H9 (cell line): Measurements from ENCODE around the gene CUBN. TPM values are rescaled to one million over a fixed set of nuclear protein-coding genes. Genes with fewer than 3 reads are reported as not detected.
A peak's percentile ranks its signal among the peaks of the same experiment; 100 is the strongest.

Source experiments
- DNase-seq: peaks from one replicate; pipeline ENCODE4 v3.0.0-alpha.2; 2017
- H2AFZ ChIP-seq: one replicate; pipeline ENCODE4 v1.6.1; 2013; ENCODE audit warnings: mild to moderate bottlenecking, low read length, control low read depth, moderate library complexity
- H2AK5ac ChIP-seq: 2 replicates; pipeline ENCODE4 v1.6.1; 2013; ENCODE audit warnings: low read length, control low read depth, mixed read lengths; ENCODE audit not compliant: insufficient read length
- H2BK120ac ChIP-seq: one replicate; pipeline ENCODE4 v1.6.1; 2013; ENCODE audit warnings: low read depth, mild to moderate bottlenecking, low read length, control low read depth, inconsistent platforms; ENCODE audit not compliant: poor library complexity, severe bottlenecking
- H2BK12ac ChIP-seq: 2 replicates; pipeline ENCODE4 v1.6.1; 2013; ENCODE audit warnings: low read length, control low read depth, mixed read lengths, low read depth; ENCODE audit not compliant: insufficient read length
- H2BK15ac ChIP-seq: 2 replicates; pipeline ENCODE4 v1.6.1; 2013; ENCODE audit warnings: low read depth, low read length, control low read depth
- H2BK20ac ChIP-seq: one replicate; pipeline ENCODE4 v1.6.1; 2013; ENCODE audit warnings: low read depth, mild to moderate bottlenecking, low read length, control low read depth, inconsistent platforms; ENCODE audit not compliant: poor library complexity, severe bottlenecking
- H2BK5ac ChIP-seq: 2 replicates; pipeline ENCODE4 v1.6.1; 2013; ENCODE audit warnings: low read length, control low read depth, mixed read lengths; ENCODE audit not compliant: insufficient read length
- H3K14ac ChIP-seq: 2 replicates; pipeline ENCODE4 v1.6.1; 2013; ENCODE audit warnings: low read length, control low read depth; ENCODE audit not compliant: insufficient read depth
- H3K18ac ChIP-seq: 2 replicates; pipeline ENCODE4 v1.6.1; 2013; ENCODE audit warnings: low read depth, mild to moderate bottlenecking, mixed read lengths, low read length, control low read depth; ENCODE audit not compliant: insufficient read length
- H3K23ac ChIP-seq: 2 replicates; pipeline ENCODE4 v1.6.1; 2013; ENCODE audit warnings: low read length, control low read depth, mixed read lengths, low read depth; ENCODE audit not compliant: insufficient read length
- H3K23me2 ChIP-seq: 2 replicates; pipeline ENCODE4 v1.6.1; 2013; ENCODE audit warnings: low read depth, mild to moderate bottlenecking, mixed read lengths, low read length, control low read depth; ENCODE audit not compliant: insufficient read length, poor library complexity, severe bottlenecking
- H3K27ac ChIP-seq: 2 replicates; pipeline ENCODE4 v1.5.1; 2013; ENCODE audit warnings: low read length, control low read depth, mixed read lengths, low read depth; ENCODE audit not compliant: insufficient read length
- H3K27me3 ChIP-seq: 2 replicates; pipeline ENCODE4 v1.6.1; 2013; ENCODE audit warnings: low read length, control low read depth, inconsistent platforms; ENCODE audit not compliant: insufficient read depth
- H3K4ac ChIP-seq: 2 replicates; pipeline ENCODE4 v1.6.1; 2013; ENCODE audit warnings: low read depth, mild to moderate bottlenecking, control low read depth, inconsistent platforms, low read length, moderate library complexity
- H3K4me1 ChIP-seq: 2 replicates; pipeline ENCODE4 v1.6.1; 2013; ENCODE audit warnings: low read length, control low read depth, inconsistent platforms; ENCODE audit not compliant: insufficient read depth
- H3K4me2 ChIP-seq: 2 replicates; pipeline ENCODE4 v1.6.1; 2013; ENCODE audit warnings: low read length, control low read depth, mixed read lengths; ENCODE audit not compliant: insufficient read length, insufficient read depth
- H3K56ac ChIP-seq: 2 replicates; pipeline ENCODE4 v1.6.1; 2013; ENCODE audit warnings: low read depth, mild to moderate bottlenecking, mixed read lengths, low read length, control low read depth; ENCODE audit not compliant: insufficient read length
- H3K79me1 ChIP-seq: 2 replicates; pipeline ENCODE4 v1.6.1; 2013; ENCODE audit warnings: low read depth, mild to moderate bottlenecking, moderate library complexity, low read length, control low read depth, inconsistent platforms; ENCODE audit not compliant: insufficient read depth, poor library complexity, severe bottlenecking
- H3K79me2 ChIP-seq: 2 replicates; pipeline ENCODE4 v1.6.1; 2013; ENCODE audit warnings: low read length, control low read depth, inconsistent platforms; ENCODE audit not compliant: insufficient read depth
- H3K9ac ChIP-seq: 2 replicates; pipeline ENCODE4 v1.6.1; 2013; ENCODE audit warnings: low read length, control low read depth, mixed read lengths; ENCODE audit not compliant: insufficient read length; ENCODE audit errors: extremely low read depth
- H3K9me3 ChIP-seq: one replicate; pipeline ENCODE4 v1.6.1; 2013; ENCODE audit warnings: low read depth, low read length, inconsistent platforms; ENCODE audit not compliant: control insufficient read depth
- H3T11ph ChIP-seq: one replicate; pipeline ENCODE4 v1.6.1; 2013; ENCODE audit warnings: mild to moderate bottlenecking, low read length, control low read depth, inconsistent platforms
- H4K20me1 ChIP-seq: one replicate; pipeline ENCODE4 v1.6.1; 2013; ENCODE audit not compliant: control insufficient read depth, insufficient read length, insufficient read depth
- H4K5ac ChIP-seq: 2 replicates; pipeline ENCODE4 v1.6.1; 2013; ENCODE audit warnings: low read depth, mild to moderate bottlenecking, mixed read lengths, low read length, control low read depth; ENCODE audit not compliant: insufficient read length
- H4K8ac ChIP-seq: replicated peaks from 2 replicates; pipeline ENCODE4 v1.6.1; 2013; ENCODE audit warnings: low read length, control low read depth, mixed read lengths, low read depth; ENCODE audit not compliant: insufficient read length
- H4K91ac ChIP-seq: 2 replicates; pipeline ENCODE4 v1.6.1; 2013; ENCODE audit warnings: low read depth, mild to moderate bottlenecking, moderate library complexity, mixed read lengths, low read length, control low read depth; ENCODE audit not compliant: insufficient read length
- H3K27ac Mint-ChIP-seq, 3 experiments: 2 replicates in 2 of 3; 3 replicates in 1 of 3; pipeline ENCODE4 v1.8.0; 2020 to 2021; ENCODE audit warnings: mixed read lengths in 3 of 3, mild to moderate bottlenecking in 1 of 3, moderate library complexity in 1 of 3
- H3K27me3 Mint-ChIP-seq: 2 replicates; pipeline ENCODE4 v1.8.0; 2021; ENCODE audit warnings: low read depth, mild to moderate bottlenecking, moderate library complexity, mixed read lengths
- H3K36me3 Mint-ChIP-seq, 3 experiments: 2 replicates in 2 of 3; 3 replicates in 1 of 3; pipeline ENCODE4 v1.8.0; 2020 to 2021; ENCODE audit warnings: low read depth in 3 of 3, mixed read lengths in 3 of 3; ENCODE audit not compliant: insufficient read depth in 1 of 3
- H3K4me1 Mint-ChIP-seq, 2 experiments: 2 replicates each; pipeline ENCODE4 v1.8.0; 2020; ENCODE audit warnings: mixed read lengths in 2 of 2
- H3K4me3 Mint-ChIP-seq, 2 experiments: 2 replicates in 1 of 2; 3 replicates in 1 of 2; pipeline ENCODE4 v1.8.0; 2020 to 2021; ENCODE audit warnings: mild to moderate bottlenecking in 2 of 2, mixed read lengths in 2 of 2, moderate library complexity in 1 of 2
- H3K9me3 Mint-ChIP-seq, 2 experiments: 2 replicates in 1 of 2; 3 replicates in 1 of 2; pipeline ENCODE4 v1.8.0; 2020; ENCODE audit warnings: mild to moderate bottlenecking in 2 of 2, mixed read lengths in 2 of 2, moderate library complexity in 1 of 2
- WGBS: extraction: QIAGEN DNeasy Blood & Tissue Kit; methylation state at CpG from one replicate; pipeline ENCODE4 v1.1.7; 2013; ENCODE audit warnings: missing lambda C conversion rate, low lambda C conversion rate, mixed read lengths; ENCODE audit not compliant: insufficient read length; ENCODE audit errors: extremely low coverage; 5-methylcytosine and 5-hydroxymethylcytosine counted together
- total RNA-seq: library from RNA; stranded (reverse); gene quantifications from 2 replicates; pipeline ENCODE4 v1.2.1, GENCODE V29; 2021
- TF ChIP-seq, protein P1 (sequence below): fragments of 200-600 bp; sonication (generic); conservative IDR thresholded peaks from 3 replicates; pipeline ENCODE4 v1.8.0; 2021; ENCODE audit warnings: antibody characterized with exemption, mild to moderate bottlenecking

CUBN gene
- total RNA-seq, 1 experiment from 2014 or later, result 0.26 TPM

- H3K9me3 Mint-ChIP-seq, result peaks cover 13 to 14% of the 10 kb centered on the region in 2 experiments
- Histone ChIP-seq H3K4ac (no peak overlapping the region), H3T11ph (no peak overlapping the region), H3K79me1 (no peaks in the 10 kb centered on the region), H3K23ac (no peak overlapping the region), H3K4me2 (no peak overlapping the region), H4K8ac (no peak overlapping the region), H3K9me3 (no peaks in the 10 kb centered on the region), H2BK15ac (no peak overlapping the region), H3K79me2 (no peaks in the 10 kb centered on the region), H3K18ac (no peak overlapping the region), H3K14ac (no peak overlapping the region), H2BK12ac (no peak overlapping the region), H3K56ac (no peak overlapping the region), H4K20me1 (no peaks in the 10 kb centered on the region), H2BK20ac (no peak overlapping the region), H4K5ac (no peak overlapping the region), H3K27ac (no peak overlapping the region), H3K23me2 (no peaks in the 10 kb centered on the region), H4K91ac (no peak overlapping the region), H2AK5ac (no peak overlapping the region), H3K27me3 (no peaks in the 10 kb centered on the region), H2BK5ac (no peak overlapping the region), H2AFZ (no peak overlapping the region), H3K4me1 (no peaks in the 10 kb centered on the region; the same call in 1 of the 2 replicates), H3K9ac (no peak overlapping the region), H2BK120ac (no peak overlapping the region)
- peaks cover 46 to 57% of the 10 kb centered on the region in 2 experiments for H3K4me1 Mint-ChIP-seq
- peak overlapping the region; percentile 77 to 84 (median 78); a peak in 5 of 7 replicates for H3K27ac Mint-ChIP-seq
- TF ChIP-seq, protein P1, sequence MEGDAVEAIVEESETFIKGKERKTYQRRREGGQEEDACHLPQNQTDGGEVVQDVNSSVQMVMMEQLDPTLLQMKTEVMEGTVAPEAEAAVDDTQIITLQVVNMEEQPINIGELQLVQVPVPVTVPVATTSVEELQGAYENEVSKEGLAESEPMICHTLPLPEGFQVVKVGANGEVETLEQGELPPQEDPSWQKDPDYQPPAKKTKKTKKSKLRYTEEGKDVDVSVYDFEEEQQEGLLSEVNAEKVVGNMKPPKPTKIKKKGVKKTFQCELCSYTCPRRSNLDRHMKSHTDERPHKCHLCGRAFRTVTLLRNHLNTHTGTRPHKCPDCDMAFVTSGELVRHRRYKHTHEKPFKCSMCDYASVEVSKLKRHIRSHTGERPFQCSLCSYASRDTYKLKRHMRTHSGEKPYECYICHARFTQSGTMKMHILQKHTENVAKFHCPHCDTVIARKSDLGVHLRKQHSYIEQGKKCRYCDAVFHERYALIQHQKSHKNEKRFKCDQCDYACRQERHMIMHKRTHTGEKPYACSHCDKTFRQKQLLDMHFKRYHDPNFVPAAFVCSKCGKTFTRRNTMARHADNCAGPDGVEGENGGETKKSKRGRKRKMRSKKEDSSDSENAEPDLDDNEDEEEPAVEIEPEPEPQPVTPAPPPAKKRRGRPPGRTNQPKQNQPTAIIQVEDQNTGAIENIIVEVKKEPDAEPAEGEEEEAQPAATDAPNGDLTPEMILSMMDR, result no peak
- DNase-seq, result no peak
- H3K27me3 Mint-ChIP-seq, result peaks cover 2% of the 10 kb centered on the region; the same call in 1 of the 2 replicates
- peak overlapping the region; percentile 6 to 69; a peak in 4 of 5 replicates for H3K4me3 Mint-ChIP-seq
- peaks cover 6 to 22% (median 8%) of the 10 kb centered on the region in 3 experiments; a peak in 6 of 7 replicates for H3K36me3 Mint-ChIP-seq
- no CpG with 5 or more reads among the region's 10 CpGs for WGBS
Observed at GRCh38 chr10:17021656-17022465, 107.8 kb downstream of the CUBN start.
